ENCODE data around the gene SORCS2. TPM values are rescaled to one million over a fixed set of nuclear protein-coding genes. Genes with fewer than 3 reads are reported as not detected.

The SORCS2 gene
- total and polyA plus RNA-seq, 4 donors, result 2.2 to 7.7 (median 2.5) TPM

DNA sequence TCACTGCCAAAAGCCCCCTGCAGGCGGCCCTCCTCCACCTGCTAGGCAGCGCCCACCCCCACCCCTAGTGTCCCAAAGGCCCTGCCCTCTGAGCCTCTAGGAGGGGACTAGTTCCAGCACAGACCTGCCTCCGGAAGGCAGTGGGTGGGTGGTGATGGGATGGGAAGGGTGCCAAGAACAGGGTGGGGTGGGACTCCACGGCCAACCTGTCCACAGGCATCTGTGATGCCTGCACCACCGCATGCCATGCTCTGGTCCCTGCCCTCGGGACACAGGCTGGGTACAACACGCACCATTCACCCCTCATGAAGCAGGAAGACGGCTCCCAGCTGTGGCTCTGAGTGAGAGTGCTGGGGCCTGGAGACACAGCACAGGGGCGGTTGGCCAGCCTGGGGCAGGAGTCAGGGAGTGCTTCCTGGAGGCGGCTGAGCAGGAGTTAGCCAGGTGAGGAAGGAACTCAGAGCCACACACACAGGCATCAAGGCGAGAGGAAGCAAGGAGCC, 485.5 kb downstream of the SORCS2 start:
- no peaks in the 10 kb centered on the region for H3K36me3 ChIP-seq (ENCODE audit: control insufficient read depth in 4 of 4, insufficient read depth in 4 of 4, low read length in 4 of 4)
- TF ChIP-seq, protein P1, sequence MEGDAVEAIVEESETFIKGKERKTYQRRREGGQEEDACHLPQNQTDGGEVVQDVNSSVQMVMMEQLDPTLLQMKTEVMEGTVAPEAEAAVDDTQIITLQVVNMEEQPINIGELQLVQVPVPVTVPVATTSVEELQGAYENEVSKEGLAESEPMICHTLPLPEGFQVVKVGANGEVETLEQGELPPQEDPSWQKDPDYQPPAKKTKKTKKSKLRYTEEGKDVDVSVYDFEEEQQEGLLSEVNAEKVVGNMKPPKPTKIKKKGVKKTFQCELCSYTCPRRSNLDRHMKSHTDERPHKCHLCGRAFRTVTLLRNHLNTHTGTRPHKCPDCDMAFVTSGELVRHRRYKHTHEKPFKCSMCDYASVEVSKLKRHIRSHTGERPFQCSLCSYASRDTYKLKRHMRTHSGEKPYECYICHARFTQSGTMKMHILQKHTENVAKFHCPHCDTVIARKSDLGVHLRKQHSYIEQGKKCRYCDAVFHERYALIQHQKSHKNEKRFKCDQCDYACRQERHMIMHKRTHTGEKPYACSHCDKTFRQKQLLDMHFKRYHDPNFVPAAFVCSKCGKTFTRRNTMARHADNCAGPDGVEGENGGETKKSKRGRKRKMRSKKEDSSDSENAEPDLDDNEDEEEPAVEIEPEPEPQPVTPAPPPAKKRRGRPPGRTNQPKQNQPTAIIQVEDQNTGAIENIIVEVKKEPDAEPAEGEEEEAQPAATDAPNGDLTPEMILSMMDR (IDR thresholded peaks at IDR 0.05; ENCODE audit: control extremely low read depth, extremely low read depth), result no peak
- WGBS, 2 donors, result 78 to 90% methylated on average over 11 of the region's 11 CpGs
- H3K9ac ChIP-seq (ENCODE audit: insufficient read depth in 1 of 2, low read length in 2 of 2), result no peak overlapping the region
- H3K27ac ChIP-seq (ENCODE audit: low read depth in 1 of 2, low read length in 1 of 2), result no peak overlapping the region
- DNase-seq, result no peak
- no peak overlapping the region for H3K4me3 ChIP-seq
- H3K27me3 ChIP-seq (ENCODE audit: control insufficient read depth in 3 of 3, insufficient read depth in 3 of 3, low read length in 2 of 3), result no peaks in the 10 kb centered on the region
- no peak for ATAC-seq (ENCODE audit: insufficient read depth, low FRiP score)
- H3K4me1 ChIP-seq (ENCODE audit: control insufficient read depth in 5 of 5, insufficient read depth in 5 of 5, low read length in 5 of 5), result no peaks in the 10 kb centered on the region
- H3K9me3 ChIP-seq (ENCODE audit: control insufficient read depth in 4 of 4, insufficient read depth in 3 of 4, low read length in 3 of 4), result peaks cover 0 to 13% (median 1%) of the 10 kb centered on the region in 4 donors

DNA sequence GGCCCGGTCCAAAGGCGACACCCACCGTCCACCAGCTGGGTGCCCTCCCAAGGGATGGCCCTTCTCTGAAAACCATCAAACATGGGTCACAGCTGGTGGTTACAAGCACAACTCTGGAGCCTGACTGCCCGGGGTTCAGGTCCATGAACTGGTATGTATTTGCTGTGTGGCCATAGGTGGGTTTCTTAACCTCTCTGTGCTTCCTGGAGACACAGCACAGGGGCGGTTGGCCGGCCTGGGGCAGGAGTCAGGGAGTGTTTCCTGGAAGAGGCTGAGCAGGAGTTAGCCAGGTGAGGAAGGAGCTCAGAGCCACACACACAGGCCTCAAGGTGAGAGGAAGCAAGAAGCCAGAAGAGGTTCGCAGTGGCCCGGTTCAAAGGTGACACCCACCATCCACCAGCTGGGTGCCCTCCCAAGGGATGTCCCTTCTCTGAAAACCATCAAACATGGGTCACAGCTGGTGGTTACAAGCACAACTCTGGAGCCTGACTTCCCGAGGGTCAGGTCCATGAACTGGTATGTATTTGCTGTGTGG, 486.0 kb downstream of the SORCS2 start:
- ATAC-seq (ENCODE audit: insufficient read depth, low FRiP score) (no peak), DNase-seq (no peak)
- Histone ChIP-seq H3K4me3 (no peak overlapping the region), H3K4me1 (ENCODE audit: control insufficient read depth in 5 of 5, insufficient read depth in 5 of 5, low read length in 5 of 5) (no peaks in the 10 kb centered on the region), H3K36me3 (ENCODE audit: control insufficient read depth in 4 of 4, insufficient read depth in 4 of 4, low read length in 4 of 4) (no peaks in the 10 kb centered on the region), H3K9me3 (ENCODE audit: control insufficient read depth in 4 of 4, insufficient read depth in 3 of 4, low read length in 3 of 4) (peaks cover 0 to 18% (median 1%) of the 10 kb centered on the region in 4 donors), H3K9ac (ENCODE audit: insufficient read depth in 1 of 2, low read length in 2 of 2) (no peak overlapping the region), H3K27me3 (ENCODE audit: control insufficient read depth in 3 of 3, insufficient read depth in 3 of 3, low read length in 2 of 3) (no peaks in the 10 kb centered on the region), H3K27ac (ENCODE audit: low read depth in 1 of 2, low read length in 1 of 2) (no peak overlapping the region)
- 84 to 85% methylated on average over 9 of the region's 9 CpGs for WGBS, 2 donors
- TF ChIP-seq, protein P1 (IDR thresholded peaks at IDR 0.05; ENCODE audit: control extremely low read depth, extremely low read depth), result no peak

DNA sequence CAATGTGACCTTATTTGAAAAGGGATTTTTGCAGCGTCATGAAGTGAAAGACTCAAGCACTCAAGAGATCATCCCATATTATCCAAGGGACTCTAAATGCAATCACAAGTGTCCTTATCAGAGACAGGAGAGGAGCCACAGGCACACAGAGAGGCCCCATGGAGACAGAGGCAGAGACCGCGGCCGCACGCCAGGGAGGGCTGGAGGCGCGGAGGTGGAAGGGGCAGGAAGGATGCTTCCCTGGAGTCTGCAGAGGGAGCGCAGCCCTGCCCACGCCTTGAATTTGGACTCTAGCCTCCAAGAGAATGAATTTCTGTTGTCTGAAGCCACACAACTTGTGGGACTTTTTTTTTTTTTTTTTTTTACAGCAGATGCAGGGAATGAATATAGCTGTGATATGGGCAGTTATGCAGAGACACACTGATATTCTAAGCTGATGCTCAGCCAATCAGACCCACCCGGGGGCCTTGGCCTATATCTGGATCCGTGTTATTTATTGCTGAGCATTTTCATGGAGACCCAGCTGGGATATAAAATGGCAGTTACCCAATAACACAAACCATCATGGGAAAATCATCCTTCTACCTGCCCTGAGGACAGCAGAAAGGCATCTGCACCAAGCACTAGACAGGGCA, 487.2 kb downstream of the SORCS2 start:
- Histone ChIP-seq H3K27me3 (ENCODE audit: control insufficient read depth in 3 of 3, insufficient read depth in 3 of 3, low read length in 2 of 3) (no peaks in the 10 kb centered on the region), H3K9me3 (ENCODE audit: control insufficient read depth in 4 of 4, insufficient read depth in 3 of 4, low read length in 3 of 4) (peaks cover 0 to 25% (median 1%) of the 10 kb centered on the region in 4 donors), H3K36me3 (ENCODE audit: control insufficient read depth in 4 of 4, insufficient read depth in 4 of 4, low read length in 4 of 4) (no peaks in the 10 kb centered on the region), H3K4me3 (no peak overlapping the region), H3K4me1 (ENCODE audit: control insufficient read depth in 5 of 5, insufficient read depth in 5 of 5, low read length in 5 of 5) (no peaks in the 10 kb centered on the region), H3K27ac (ENCODE audit: low read depth in 1 of 2, low read length in 1 of 2) (no peak overlapping the region), H3K9ac (ENCODE audit: insufficient read depth in 1 of 2, low read length in 2 of 2) (no peak overlapping the region)
- no peak for ATAC-seq (ENCODE audit: insufficient read depth, low FRiP score)
- no peak for DNase-seq
- TF ChIP-seq, protein P1 (IDR thresholded peaks at IDR 0.05; ENCODE audit: control extremely low read depth, extremely low read depth), result no peak
- WGBS, 2 donors, result 67 to 74% methylated on average over 11 of the region's 11 CpGs
